BLaER1 (cell line): ENCODE results near the gene CDC42EP5.
"Not testable (repeated sequence)": the region's sequence is repeated elsewhere in the genome, so short reads cannot be mapped to it uniquely, and the experiment has no call there.

Experiments used
- H3K27ac ChIP-seq: shearing (Covaris generic); formaldehyde crosslinking; 2 replicates; pipeline ENCODE4 v1.8.1; 2022
- H3K27me3 ChIP-seq: shearing (Covaris generic); formaldehyde crosslinking; 2 replicates; pipeline ENCODE4 v1.8.1; 2022
- H3K36me3 ChIP-seq: shearing (Covaris generic); formaldehyde crosslinking; 2 replicates; pipeline ENCODE4 v1.8.1; 2022
- H3K4me1 ChIP-seq: shearing (Covaris generic); formaldehyde crosslinking; 2 replicates; pipeline ENCODE4 v1.8.1; 2022
- H3K4me2 ChIP-seq: shearing (Covaris generic); formaldehyde crosslinking; 2 replicates; pipeline ENCODE4 v1.8.1; 2022
- H3K4me3 ChIP-seq: shearing (Covaris generic); formaldehyde crosslinking; 2 replicates; pipeline ENCODE4 v1.8.1; 2022
- H3K9ac ChIP-seq: shearing (Covaris generic); formaldehyde crosslinking; 2 replicates; pipeline ENCODE4 v1.8.1; 2022
- H3K9me3 ChIP-seq: shearing (Covaris generic); formaldehyde crosslinking; 2 replicates; pipeline ENCODE4 v1.8.1; 2022
- H4K20me1 ChIP-seq: shearing (Covaris generic); formaldehyde crosslinking; 2 replicates; pipeline ENCODE4 v1.8.1; 2022
- Cebpa-rat ChIP-seq: shearing (Covaris generic); IDR thresholded peaks from 2 replicates; pipeline ENCODE4 v1.8.1; 2022

Gene CDC42EP5

DNA sequence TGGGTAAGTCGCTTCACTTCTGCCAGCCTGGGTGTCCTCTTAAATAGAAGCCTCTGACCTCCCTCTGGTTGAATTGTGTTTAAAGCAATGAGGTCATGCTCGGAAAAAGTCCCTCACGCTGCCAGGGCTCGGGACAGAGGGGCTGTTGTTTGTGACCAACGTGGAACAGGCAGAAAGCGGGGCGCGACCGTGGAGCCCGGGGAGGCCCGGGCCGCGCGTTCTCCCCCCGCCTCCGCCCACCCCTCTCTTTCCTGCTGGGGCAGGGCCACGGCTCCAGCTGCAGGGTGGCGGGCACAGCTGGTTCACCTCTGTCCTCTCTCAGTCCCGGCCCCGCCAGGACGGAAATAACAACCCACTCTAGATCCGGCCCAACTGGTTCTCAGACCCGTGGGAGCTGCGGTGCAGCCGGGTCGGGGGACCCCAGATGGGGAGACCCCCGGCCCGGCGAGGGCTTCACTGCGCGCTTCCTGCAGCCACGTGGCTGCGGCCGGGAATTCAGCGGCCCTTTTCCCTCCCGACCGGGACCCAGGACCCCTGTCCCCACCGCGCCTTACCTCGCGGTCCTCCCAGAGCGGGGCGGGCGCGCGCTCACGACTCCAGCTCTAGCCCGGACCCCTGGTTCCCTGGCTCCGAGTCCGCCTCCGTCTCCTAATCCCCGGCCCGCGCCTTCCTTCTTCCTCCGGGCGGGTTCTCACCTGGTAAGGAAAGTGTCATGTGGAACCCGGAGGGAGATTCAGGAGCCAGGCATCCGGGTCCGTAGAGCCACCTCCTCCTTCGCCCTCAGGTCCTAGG is 1.9 kb downstream of the CDC42EP5 start:
- no peaks in the 10 kb centered on the region for H3K27me3 ChIP-seq
- no peaks in the 10 kb centered on the region for H3K9me3 ChIP-seq
- TF ChIP-seq Cebpa-rat, result no peak
- H3K4me1 ChIP-seq, result peaks cover 57% of the 10 kb centered on the region
- H3K36me3 ChIP-seq, result no peaks in the 10 kb centered on the region
- H3K4me2 ChIP-seq, result peak overlapping the region; percentile 99
- H3K27ac ChIP-seq, result peak overlapping the region; percentile 98
- H3K4me3 ChIP-seq, result peak overlapping the region; percentile 70
- peak overlapping the region; percentile 89 for H3K9ac ChIP-seq
- no peaks in the 10 kb centered on the region for H4K20me1 ChIP-seq

DNA sequence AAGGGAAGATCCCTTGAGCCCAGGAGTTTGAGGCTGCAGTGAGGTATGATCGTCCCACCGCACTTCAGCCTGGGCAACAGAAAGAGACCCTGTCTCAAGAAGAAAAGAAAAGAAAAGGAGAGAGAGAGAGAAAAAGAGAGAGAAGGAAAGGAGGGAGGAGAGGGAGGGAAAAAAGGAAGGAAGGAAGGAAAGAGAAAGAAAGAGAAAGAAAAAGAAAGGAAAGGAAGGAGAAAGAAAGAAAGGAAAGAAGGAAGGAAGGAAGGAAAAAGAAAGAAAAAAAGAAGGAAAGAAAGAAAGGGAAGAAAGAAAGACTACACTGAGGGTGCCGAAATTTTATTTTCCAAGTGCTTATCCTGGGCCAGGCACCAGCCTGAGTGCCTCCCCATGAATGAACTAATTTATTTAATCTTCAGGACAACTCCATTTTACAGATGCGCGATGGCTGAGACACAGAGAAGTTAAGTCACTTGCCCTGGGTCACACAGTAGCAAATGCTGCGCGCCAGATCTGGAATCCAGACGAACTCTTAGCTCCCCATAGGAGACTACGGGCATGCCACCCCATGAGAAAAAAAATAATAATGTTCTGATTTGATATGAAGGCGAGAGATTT is 2.7 kb downstream of the CDC42EP5 start:
- TF ChIP-seq Cebpa-rat, result no peak
- H3K4me2 ChIP-seq, result peak overlapping the region; percentile 99

DNA sequence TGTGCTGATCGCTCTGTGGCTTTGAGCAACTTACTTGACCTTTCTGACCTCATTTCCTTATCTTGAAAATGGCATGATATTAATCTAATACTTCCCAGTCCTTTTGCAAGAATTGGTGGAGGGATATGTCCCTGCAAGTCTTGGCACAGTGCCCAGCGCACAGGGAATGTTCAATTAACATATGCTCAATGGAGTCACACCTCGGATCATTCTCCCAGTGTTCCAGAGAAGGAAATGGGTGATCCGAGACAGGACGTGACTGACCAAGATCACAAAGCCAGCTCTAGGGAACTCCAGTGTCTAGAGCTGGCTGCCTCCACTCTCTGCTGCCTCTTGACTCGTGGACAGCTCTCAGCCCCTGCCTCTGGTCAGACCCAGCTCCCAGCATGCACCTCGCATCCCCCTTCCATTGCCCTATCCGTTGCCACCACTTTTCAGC is 3.6 kb downstream of the CDC42EP5 start:
- Histone ChIP-seq H3K4me3 (no peak overlapping the region), H3K9me3 (no peaks in the 10 kb centered on the region), H4K20me1 (no peaks in the 10 kb centered on the region), H3K27ac (peak overlapping the region; percentile 98), H3K4me2 (peak overlapping the region; percentile 99), H3K4me1 (peaks cover 73% of the 10 kb centered on the region), H3K27me3 (no peaks in the 10 kb centered on the region), H3K36me3 (no peaks in the 10 kb centered on the region), H3K9ac (0 out of 2 replicates have a peak overlapping the region, but pooled peaks have one; percentile 89)
- TF ChIP-seq Cebpa-rat, result no peak

More for the DNA sequence above, 2.7 kb downstream of the CDC42EP5 start:
- H3K4me1 ChIP-seq, result peaks cover 66% of the 10 kb centered on the region
- no peaks in the 10 kb centered on the region for H3K27me3 ChIP-seq
- H3K4me3 ChIP-seq, result peak overlapping the region; percentile 70
- H4K20me1 ChIP-seq, result no peaks in the 10 kb centered on the region
- H3K27ac ChIP-seq, result peak overlapping the region; percentile 98
- H3K9ac ChIP-seq, result peak overlapping the region; percentile 89
- no peaks in the 10 kb centered on the region for H3K36me3 ChIP-seq
- H3K9me3 ChIP-seq, result no peaks in the 10 kb centered on the region

DNA sequence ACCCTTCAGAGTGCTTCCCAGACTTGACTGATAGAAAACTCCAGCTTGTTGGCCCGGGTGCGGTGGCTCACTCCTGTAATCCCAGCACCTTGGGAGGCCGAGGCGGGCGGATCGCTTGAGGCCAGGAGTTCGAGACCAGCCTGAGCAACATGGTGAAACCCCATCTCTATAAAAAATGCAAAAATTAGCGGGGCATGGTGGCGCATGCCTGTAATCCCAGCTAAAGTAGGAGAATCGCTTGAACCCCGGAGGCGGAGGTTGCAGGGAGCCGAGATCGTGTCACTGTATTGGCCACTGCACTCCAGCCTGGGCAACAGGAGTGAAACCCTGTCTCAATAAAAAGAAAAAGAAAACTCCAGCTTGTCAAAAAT is 7.0 kb downstream of the CDC42EP5 start:
- H3K4me3 ChIP-seq, H3K9ac ChIP-seq, H3K9me3 ChIP-seq, H3K27me3 ChIP-seq: not testable (repeated sequence)
- H3K36me3 ChIP-seq, result peaks cover 13% of the 10 kb centered on the region
- peaks cover 70% of the 10 kb centered on the region for H3K4me1 ChIP-seq
- 0 out of 2 replicates have a peak overlapping the region, but pooled peaks have one; percentile 37 for H3K27ac ChIP-seq
- peak overlapping the region; percentile 85 for H3K4me2 ChIP-seq
- peaks cover 16% of the 10 kb centered on the region for H4K20me1 ChIP-seq

- H4K20me1 ChIP-seq, result peaks cover 21% of the 10 kb centered on the region
- H3K4me2 ChIP-seq, result peak overlapping the region; percentile 85
- H3K27me3 ChIP-seq, result no peaks in the 10 kb centered on the region
- H3K36me3 ChIP-seq, result peaks cover 17% of the 10 kb centered on the region
- no peaks in the 10 kb centered on the region for H3K9me3 ChIP-seq
- H3K27ac ChIP-seq, result peak overlapping the region; percentile 79; the same call in 1 of the 2 replicates
- no peak for TF ChIP-seq Cebpa-rat
- peaks cover 70% of the 10 kb centered on the region for H3K4me1 ChIP-seq
- H3K9ac ChIP-seq, result no peak overlapping the region
- H3K4me3 ChIP-seq, result peak overlapping the region; percentile 84
These were observed 7.5 kb downstream of the CDC42EP5 start for GRCh38 chr19:54465426-54466109.

- peak overlapping the region; percentile 66 for H3K9ac ChIP-seq
- no peaks in the 10 kb centered on the region for H3K9me3 ChIP-seq
- H4K20me1 ChIP-seq, result peaks cover 29% of the 10 kb centered on the region
- peak overlapping the region; percentile 85 for H3K4me2 ChIP-seq
- TF ChIP-seq Cebpa-rat, result no peak
- H3K27ac ChIP-seq, result peak overlapping the region; percentile 79
- peaks cover 69% of the 10 kb centered on the region for H3K4me1 ChIP-seq
- H3K27me3 ChIP-seq, result no peaks in the 10 kb centered on the region
- H3K4me3 ChIP-seq, result peak overlapping the region; percentile 84
- peaks cover 22% of the 10 kb centered on the region for H3K36me3 ChIP-seq
These were observed 8.3 kb downstream of the CDC42EP5 start for GRCh38 chr19:54464630-54465425.

DNA sequence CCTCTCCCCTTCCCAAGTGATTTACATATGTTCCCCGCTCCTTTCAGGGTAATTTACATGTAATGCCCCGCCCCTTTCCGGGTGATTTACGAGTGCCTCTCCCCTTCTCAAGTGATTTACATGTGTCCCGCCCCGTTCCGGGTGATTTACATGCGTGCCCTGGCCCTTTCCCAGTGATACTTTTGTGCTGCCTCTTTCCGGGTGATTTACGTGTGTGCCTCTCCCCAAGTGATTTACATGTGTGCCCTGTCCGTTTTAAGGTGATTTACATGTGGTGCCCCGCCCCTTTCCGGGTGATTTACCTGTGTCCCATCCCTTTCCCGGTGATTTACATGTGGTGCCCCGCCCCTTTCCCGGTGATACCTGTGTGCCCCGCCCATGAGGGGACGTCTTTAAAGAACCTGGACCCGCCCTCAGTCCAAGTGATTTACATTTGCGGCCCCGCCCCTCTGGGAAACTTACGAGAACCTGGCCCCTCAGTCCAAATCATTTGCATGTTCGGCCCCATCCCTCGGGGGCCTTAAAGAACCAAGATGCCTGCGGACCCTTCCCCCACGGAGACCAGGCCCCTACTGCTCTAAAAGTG is 9.0 kb downstream of the CDC42EP5 start:
- Histone ChIP-seq H4K20me1 (peaks cover 35% of the 10 kb centered on the region), H3K9me3 (no peaks in the 10 kb centered on the region), H3K9ac (peak overlapping the region; percentile 66), H3K27ac (peak overlapping the region; percentile 79), H3K27me3 (no peaks in the 10 kb centered on the region), H3K36me3 (peaks cover 29% of the 10 kb centered on the region), H3K4me1 (peaks cover 69% of the 10 kb centered on the region), H3K4me3 (peak overlapping the region; percentile 84), H3K4me2 (peak overlapping the region; percentile 85)
- no peak for TF ChIP-seq Cebpa-rat

DNA sequence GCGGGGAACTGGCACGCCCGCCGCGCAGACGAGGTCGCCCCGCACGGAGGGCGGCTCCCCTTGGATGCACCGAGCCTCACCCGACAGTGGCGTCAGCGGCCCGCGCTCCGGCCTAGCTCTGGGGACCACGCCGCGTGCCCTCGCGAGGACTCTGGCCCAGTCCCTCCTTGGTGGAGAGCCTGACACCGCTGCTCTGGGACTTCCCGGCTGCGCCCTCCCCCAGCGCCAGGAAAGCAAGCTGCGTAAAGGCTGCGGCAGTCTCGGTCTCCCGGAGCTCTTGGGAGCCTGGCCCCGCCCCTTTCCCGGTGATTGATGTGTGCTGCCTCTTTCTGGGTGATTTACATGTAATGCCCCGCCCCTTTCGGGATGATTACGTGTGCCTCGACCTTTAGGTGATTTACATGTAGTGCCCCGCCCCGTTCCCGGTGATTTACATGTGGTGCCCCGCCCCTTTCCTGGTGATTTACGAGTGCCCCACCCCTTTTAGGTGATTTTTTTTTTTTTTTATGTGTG is 9.5 kb downstream of the CDC42EP5 start, which contains the start of gene LENG9:
Gene LENG9 (minus strand): TSS at position 248 of the 513 bp plus-strand sequence. CDS start 252 bp downstream, outside the sequence.
- H3K36me3 ChIP-seq, result peaks cover 35% of the 10 kb centered on the region
- no peak for TF ChIP-seq Cebpa-rat
- peak within 1 kb of the TSS; percentile 97 for H3K4me2 ChIP-seq
- peaks cover 69% of the 10 kb centered on the region for H3K4me1 ChIP-seq
- H4K20me1 ChIP-seq, result peaks cover 41% of the 10 kb centered on the region
- no peaks in the 10 kb centered on the region for H3K9me3 ChIP-seq
- peak within 1 kb of the TSS; percentile 99 for H3K27ac ChIP-seq
- peak within 1 kb of the TSS; percentile 84 for H3K4me3 ChIP-seq
- peak within 1 kb of the TSS; percentile 97 for H3K9ac ChIP-seq
- H3K27me3 ChIP-seq, result no peaks in the 10 kb centered on the region
